Omental fat pad (tissue), 4 donors: ENCODE data around the gene NPAS1. TPM values are rescaled to one million over a fixed set of nuclear protein-coding genes. Genes with fewer than 3 reads are reported as not detected.

Experiments used
- ATAC-seq: fragments of 150-250 bp; one replicate; pipeline ENCODE4 v1.9.1; 2016; ENCODE audit warnings: mild to moderate bottlenecking, moderate library complexity; ENCODE audit not compliant: low FRiP score
- DNase-seq: peaks from one replicate; pipeline ENCODE4 v3.0.0-alpha.2; 2019; ENCODE audit warnings: low spot score
- total RNA-seq, 4 donors: library from RNA; depleted of rRNA; stranded (reverse); fragments of >200 nt; gene quantifications; one replicate each; pipeline ENCODE4 v1.1.0, GENCODE V29; 2016
- TF ChIP-seq, protein P1 (sequence below), 3 donors: fragments of 450-650 bp; IDR thresholded peaks; one replicate each; pipeline ENCODE4 v1.5.1; 2016 to 2017; ENCODE audit warnings: antibody characterized with exemption in 3 of 3, mild to moderate bottlenecking in 3 of 3, moderate library complexity in 2 of 3

The NPAS1 gene
- total RNA-seq, 4 donors from 2014 or later: 1.3 to 1.4 TPM; not detected in 2

DNA sequence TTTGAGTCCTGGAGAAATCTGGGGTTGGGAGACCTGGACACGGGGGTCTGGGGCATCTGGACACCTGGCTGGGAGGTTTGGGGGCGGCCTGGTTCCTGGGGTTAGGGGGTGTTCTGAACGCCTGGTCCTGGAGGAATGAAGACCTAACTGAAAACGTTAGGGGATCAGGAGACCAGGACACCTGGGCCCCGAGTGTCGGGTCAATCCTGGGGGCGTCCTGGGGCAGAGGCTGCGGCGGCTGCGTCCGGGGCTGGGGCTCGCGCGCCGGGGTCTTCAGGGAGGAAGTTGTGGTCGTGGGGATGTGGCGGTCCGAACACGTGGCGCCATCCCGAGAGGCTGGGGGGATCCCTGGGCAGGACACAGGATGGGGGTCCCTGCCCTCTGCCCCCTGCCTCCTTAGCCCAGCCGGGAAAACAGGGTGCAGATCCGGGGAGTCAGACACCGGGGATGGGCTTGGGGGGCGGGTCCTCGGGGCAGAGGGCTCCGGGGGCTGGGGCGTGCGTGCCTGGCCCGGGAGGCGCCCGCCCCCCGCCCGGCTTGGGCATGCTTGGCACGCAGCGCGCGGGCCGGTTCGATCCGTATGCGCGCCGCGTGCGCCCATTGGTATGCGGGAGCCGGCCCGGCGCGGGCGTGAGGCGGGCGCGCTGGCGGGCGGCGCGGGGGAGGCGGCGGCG is 632 bp downstream of the NPAS1 start:
- ATAC-seq: no peak
- TF ChIP-seq, protein P1, sequence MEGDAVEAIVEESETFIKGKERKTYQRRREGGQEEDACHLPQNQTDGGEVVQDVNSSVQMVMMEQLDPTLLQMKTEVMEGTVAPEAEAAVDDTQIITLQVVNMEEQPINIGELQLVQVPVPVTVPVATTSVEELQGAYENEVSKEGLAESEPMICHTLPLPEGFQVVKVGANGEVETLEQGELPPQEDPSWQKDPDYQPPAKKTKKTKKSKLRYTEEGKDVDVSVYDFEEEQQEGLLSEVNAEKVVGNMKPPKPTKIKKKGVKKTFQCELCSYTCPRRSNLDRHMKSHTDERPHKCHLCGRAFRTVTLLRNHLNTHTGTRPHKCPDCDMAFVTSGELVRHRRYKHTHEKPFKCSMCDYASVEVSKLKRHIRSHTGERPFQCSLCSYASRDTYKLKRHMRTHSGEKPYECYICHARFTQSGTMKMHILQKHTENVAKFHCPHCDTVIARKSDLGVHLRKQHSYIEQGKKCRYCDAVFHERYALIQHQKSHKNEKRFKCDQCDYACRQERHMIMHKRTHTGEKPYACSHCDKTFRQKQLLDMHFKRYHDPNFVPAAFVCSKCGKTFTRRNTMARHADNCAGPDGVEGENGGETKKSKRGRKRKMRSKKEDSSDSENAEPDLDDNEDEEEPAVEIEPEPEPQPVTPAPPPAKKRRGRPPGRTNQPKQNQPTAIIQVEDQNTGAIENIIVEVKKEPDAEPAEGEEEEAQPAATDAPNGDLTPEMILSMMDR (IDR thresholded peaks at IDR 0.05): no peak
- no peak for DNase-seq

DNA sequence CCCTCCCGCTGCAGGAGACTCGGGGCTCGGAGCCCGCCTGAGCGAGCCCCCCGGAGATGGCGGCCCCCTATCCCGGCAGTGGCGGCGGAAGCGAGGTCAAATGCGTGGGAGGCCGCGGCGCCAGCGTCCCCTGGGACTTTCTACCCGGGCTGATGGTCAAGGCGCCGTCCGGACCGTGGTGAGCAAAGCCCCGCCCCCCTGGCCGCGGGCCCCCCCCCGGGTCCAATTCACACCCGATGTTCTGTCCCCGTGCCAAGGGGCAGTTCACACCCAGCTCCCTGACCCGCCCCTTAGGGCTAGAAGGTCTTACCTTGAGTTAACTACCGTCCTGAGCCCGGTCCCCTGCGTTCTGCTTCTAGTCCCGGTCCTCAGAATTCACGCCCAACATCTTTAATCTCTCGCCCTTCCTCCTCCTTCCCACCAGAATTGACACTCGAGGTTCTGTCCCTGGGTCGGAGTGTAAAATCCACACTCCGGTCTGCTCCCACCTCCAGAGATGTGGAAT is 1.4 kb downstream of the NPAS1 start:
- TF ChIP-seq, protein P1 (IDR thresholded peaks at IDR 0.05): no peak
- no peak for DNase-seq
- no peak for ATAC-seq

DNA sequence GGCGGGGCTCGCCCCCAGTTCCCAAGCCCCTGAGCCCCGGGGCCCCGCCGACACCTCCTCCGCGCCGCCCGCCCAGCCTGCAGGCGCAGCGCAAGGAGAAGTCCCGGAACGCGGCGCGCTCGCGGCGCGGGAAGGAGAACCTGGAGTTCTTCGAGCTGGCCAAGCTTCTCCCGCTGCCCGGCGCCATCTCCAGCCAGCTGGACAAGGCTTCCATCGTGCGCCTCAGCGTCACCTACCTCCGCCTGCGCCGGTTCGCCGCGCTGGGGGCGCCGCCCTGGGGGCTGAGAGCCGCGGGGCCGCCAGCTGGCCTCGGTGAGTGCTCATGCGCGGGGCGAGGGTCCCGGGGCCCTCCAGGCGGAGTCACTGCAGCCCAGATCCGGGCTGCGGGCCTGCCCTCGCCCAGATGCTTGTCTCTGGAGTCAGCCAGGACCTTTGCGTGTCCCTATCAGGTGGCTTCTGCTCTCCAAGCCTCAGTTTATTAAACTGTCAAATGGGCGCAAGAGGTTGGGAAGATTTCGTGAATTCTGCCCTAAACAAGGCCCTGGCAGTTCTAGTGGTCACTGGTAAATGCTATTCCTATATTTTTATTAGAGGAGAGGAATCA is 2.0 kb downstream of the NPAS1 start:
- ATAC-seq (no peak), DNase-seq (no peak)
- TF ChIP-seq, protein P1 (IDR thresholded peaks at IDR 0.05): no peak

DNA sequence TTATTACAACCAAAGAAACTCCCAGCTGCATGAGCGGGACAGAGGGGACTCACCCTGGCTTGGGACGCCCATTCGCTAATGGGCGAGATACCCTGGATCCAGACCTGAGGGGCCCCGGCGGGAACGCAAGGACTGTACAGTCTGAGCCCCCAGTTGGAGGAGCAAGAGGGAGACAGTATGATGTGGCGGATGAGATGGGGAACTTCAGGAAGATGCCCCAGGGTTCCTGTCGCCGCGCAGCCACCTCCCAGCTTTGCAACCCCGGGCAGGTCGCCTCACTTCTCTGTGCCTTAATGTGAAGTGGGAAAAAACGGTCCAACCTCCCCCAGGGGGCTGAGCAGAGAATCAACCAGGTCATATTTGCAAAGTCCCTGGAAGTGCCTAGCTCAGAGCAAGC is 2.5 kb downstream of the NPAS1 start:
- DNase-seq: no peak
- ATAC-seq: no peak
- TF ChIP-seq, protein P1 (IDR thresholded peaks at IDR 0.05): no peak

DNA sequence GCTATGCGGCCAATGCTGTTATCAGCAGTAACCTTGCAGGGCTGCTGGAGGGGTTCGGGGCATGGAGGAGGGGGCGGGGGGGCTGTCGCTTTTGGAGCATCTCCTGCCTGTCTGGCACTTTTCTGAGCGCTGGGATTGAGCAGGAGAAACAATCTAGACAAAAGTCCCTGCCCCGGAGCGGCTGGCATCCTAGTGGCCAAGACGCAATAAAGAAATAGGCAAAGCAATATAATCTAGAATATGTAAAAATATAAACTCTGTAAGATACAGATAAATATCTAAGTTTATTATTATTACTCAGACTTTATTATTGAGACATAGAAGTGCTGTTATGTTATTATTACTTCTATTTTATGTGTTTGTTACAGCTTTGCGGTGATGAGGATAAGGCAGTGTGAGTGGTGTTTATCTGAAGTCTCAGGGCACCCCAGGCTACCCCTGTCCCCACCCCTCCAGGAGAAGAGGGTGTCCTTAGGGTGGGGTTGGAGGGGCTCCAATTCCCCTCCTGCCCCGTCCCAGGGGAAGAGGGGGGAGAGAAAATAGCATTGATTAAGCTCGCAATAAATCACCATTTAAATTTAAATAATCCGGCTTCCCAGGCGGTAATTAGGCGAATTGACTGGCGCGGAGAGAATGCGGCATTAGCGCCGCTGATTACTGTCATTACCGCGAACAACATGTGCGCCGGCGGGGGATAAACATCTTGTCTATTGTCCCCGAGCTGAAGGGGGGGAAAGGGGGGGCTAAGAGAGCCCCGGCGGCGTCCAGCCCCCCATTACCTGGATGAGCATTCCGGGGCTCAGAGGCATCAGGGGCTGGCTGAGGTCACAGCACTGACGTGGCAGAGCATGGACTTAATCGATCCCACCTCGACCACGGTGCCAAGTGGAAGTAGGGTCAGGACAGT is 3.2 kb downstream of the NPAS1 start:
- DNase-seq: no peak
- TF ChIP-seq, protein P1 (IDR thresholded peaks at IDR 0.05): no peak
- ATAC-seq: no peak

DNA sequence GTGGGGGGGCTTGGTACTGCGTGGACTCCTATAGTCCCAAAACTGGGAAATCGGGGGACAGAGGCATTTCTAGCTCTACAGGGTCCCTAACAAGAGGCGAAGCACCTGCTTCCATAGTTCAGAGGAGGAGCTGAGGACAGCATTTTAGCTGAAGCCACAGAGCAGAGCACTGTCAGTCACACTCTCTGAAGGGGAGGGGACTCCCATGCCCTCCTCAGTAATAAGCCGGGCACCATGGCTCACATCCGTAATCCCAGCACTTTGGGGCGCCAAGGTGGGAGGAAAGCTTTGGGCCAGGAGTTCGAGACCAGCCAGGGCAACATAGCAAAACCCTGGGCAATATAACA is 3.8 kb downstream of the NPAS1 start:
- TF ChIP-seq, protein P1 (IDR thresholded peaks at IDR 0.05): no peak
- no peak for ATAC-seq

More for the DNA sequence above, 3.8 kb downstream of the NPAS1 start:
- no peak for DNase-seq
